ENCODE measurements around the gene ESPL1.

The ESPL1 gene

DNA sequence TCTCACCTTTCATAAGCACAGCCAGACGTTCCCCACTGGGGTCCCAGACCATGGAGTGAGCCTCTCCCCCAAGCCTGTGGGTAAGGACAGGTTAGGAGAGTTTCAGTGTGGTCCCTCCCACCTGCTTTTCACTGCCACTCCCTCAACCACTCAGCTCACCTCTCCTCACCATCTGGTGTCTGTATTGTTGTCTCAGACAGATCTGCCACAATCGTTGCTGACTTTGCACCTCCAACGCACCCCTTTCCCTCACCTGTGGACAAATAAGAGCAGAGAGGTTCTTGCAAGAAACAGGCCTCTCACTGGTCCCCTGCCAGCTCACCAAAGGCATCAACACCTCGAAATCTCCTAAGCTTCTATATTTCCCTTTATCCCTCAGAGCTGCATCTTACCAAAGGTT, 40.2 kb downstream of the ESPL1 start:
- H3K4me3 ChIP-seq (replicated peaks in 1 of 2; ENCODE audit: low read depth in 2 of 2, low read length in 2 of 2), result no peak overlapping the region
- no peak for DNase-seq (ENCODE audit: low read depth in 2 of 2)
- no peak for TF ChIP-seq CTCF (IDR thresholded peaks at IDR 0.05; ENCODE audit: low read depth, low read length)

- no peak for DNase-seq (ENCODE audit: low read depth in 2 of 2)
- no peak overlapping the region for H3K4me3 ChIP-seq (replicated peaks in 1 of 2; ENCODE audit: low read depth in 2 of 2, low read length in 2 of 2)
- no peak for TF ChIP-seq CTCF (IDR thresholded peaks at IDR 0.05; ENCODE audit: low read depth, low read length)
Measured at GRCh38 chr12:53313996-53314395, 45.9 kb downstream of the ESPL1 start.

GRCh38 chr12:53320352-53321195, 52.5 kb downstream of the ESPL1 start:
- TF ChIP-seq CTCF (IDR thresholded peaks at IDR 0.05; ENCODE audit: low read depth, low read length), result no peak
- peak overlapping the region; percentile 77 to 97 for H3K4me3 ChIP-seq (replicated peaks in 1 of 2; ENCODE audit: low read depth in 2 of 2, low read length in 2 of 2)
- peak in 1 of 2 donors; percentile 42 for DNase-seq (ENCODE audit: low read depth in 2 of 2)

GRCh38 chr12:53324113-53324778, 56.1 kb downstream of the ESPL1 start:
- no peak for DNase-seq (ENCODE audit: low read depth in 2 of 2)
- TF ChIP-seq CTCF (IDR thresholded peaks at IDR 0.05; ENCODE audit: low read depth, low read length), result no peak
- H3K4me3 ChIP-seq (replicated peaks in 1 of 2; ENCODE audit: low read depth in 2 of 2, low read length in 2 of 2), result peak overlapping the region; percentile 16 to 65

DNA sequence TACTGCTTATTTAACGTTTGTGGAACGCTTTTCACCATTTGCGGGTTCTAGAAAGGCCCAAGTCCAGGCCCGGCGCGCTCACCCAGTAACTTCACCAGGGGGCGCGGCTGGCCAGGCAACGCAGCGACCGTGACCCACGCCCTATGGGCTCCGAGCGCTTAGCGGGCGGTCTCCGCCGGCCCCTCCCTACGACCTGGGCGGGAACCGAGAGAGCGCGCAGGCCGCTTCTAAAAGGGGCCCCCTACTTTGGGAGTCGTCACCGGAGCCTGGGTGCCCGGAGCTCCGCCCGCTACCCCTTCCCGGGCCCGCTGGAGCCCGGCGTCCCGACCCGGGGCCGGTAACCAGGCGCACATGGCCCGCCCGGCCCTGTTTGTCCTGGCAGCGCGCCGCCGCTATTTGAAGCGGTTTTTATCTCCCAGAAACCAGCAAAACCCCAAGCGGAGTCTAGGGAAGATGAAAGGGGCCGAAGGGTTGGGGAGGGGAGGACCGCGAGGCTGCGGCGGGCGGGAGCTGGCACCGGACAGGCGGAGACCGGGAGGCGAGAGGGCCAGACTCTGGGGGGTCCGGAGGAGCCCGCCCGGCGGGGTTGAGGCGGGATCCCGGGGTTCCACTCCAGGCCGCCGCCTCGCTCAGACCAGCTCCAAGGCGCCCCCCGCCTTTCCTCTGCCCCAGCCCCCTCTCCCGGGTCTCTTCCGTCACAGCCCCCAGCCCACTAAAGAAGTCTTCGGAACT, 56.8 kb downstream of the ESPL1 start:
- TF ChIP-seq CTCF (IDR thresholded peaks at IDR 0.05; ENCODE audit: low read depth, low read length), result peak; percentile 72
- peak; percentile 92 to 96 for DNase-seq (ENCODE audit: low read depth in 2 of 2)
- H3K4me3 ChIP-seq (replicated peaks in 1 of 2; ENCODE audit: low read depth in 2 of 2, low read length in 2 of 2), result peak overlapping the region; percentile 56 to 65

DNA sequence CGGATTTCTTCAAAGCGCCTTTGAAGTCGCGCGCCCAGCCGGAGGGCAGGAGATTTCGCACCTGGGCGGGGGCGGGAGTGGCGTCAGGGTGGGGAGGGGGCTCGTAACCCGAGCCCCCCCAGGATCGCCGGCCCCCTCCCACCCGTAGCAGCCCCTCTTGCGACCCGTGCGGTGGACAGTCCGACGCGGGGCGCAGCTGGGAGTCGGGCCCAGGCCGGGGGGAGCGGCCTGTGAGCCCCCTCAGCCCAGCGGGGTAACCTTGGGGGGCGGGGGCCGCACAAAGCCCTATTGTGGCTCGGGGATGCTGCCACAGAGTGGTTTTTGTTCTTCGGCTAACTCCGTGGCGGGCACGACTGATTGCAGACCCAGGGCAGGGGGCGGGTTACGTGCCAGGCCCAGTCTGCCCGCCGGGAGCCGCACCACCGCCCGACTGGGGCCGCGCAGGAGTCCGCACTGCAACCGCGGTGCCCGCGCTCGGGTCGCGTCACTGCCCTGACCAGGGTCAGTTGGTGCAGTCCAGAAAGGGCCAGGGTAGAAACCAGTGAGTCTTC, 57.5 kb downstream of the ESPL1 start:
- peak overlapping the region; percentile 56 to 65 for H3K4me3 ChIP-seq (replicated peaks in 1 of 2; ENCODE audit: low read depth in 2 of 2, low read length in 2 of 2)
- no peak for TF ChIP-seq CTCF (IDR thresholded peaks at IDR 0.05; ENCODE audit: low read depth, low read length)
- DNase-seq (ENCODE audit: low read depth in 2 of 2), result no peak

Data from cardiac fibroblast (primary cell).